ENCODE data around the gene DMRTA1.
"Not testable (repeated sequence)": the region's sequence is repeated elsewhere in the genome, so short reads cannot be mapped to it uniquely, and the experiment has no call there.

Gene DMRTA1

GRCh38 chr9:22446589-22446949, at the start of gene DMRTA1:
DMRTA1 (plus strand) TSS chr9:22446824; CDS start chr9:22447066, 242 bp downstream.
- peak; percentile 32 for DNase-seq (ENCODE audit: low read depth)

- no peak for DNase-seq (ENCODE audit: low read depth)
Measured at GRCh38 chr9:22401671-22402070, 45.0 kb upstream of the DMRTA1 start.

GRCh38 chr9:22405869-22406659, 40.6 kb upstream of the DMRTA1 start:
- no peak for DNase-seq (ENCODE audit: low read depth)

GRCh38 chr9:22413884-22414283, 32.7 kb upstream of the DMRTA1 start:
- no peak for DNase-seq (ENCODE audit: low read depth)

GRCh38 chr9:22415941-22416691, 30.5 kb upstream of the DMRTA1 start:
- DNase-seq (ENCODE audit: low read depth): no peak

GRCh38 chr9:22416692-22417060, 29.9 kb upstream of the DMRTA1 start:
- no peak for DNase-seq (ENCODE audit: low read depth)

GRCh38 chr9:22423566-22423965, 23.1 kb upstream of the DMRTA1 start:
- no peak for DNase-seq (ENCODE audit: low read depth)

GRCh38 chr9:22424616-22425015, 22.0 kb upstream of the DMRTA1 start:
- no peak for DNase-seq (ENCODE audit: low read depth)

GRCh38 chr9:22425551-22425950, 21.1 kb upstream of the DMRTA1 start:
- DNase-seq (ENCODE audit: low read depth): no peak

- DNase-seq (ENCODE audit: low read depth): no peak
Measured at GRCh38 chr9:22427226-22427880, 19.3 kb upstream of the DMRTA1 start.

- DNase-seq (ENCODE audit: low read depth): no peak
Measured at GRCh38 chr9:22433691-22434090, 12.9 kb upstream of the DMRTA1 start.

GRCh38 chr9:22435252-22435651, 11.4 kb upstream of the DMRTA1 start:
- not testable (repeated sequence) for DNase-seq (ENCODE audit: low read depth)

- not testable (repeated sequence) for DNase-seq (ENCODE audit: low read depth)
Measured at GRCh38 chr9:22437461-22438067, 9.1 kb upstream of the DMRTA1 start.

GRCh38 chr9:22440841-22441240, 5.8 kb upstream of the DMRTA1 start:
- no peak for DNase-seq (ENCODE audit: low read depth)

GRCh38 chr9:22446950-22447617, 460 bp downstream of the DMRTA1 start:
- peak; percentile 16 for DNase-seq (ENCODE audit: low read depth)

- no peak for DNase-seq (ENCODE audit: low read depth)
Measured at GRCh38 chr9:22447618-22448305, 1.1 kb downstream of the DMRTA1 start.

GRCh38 chr9:22449719-22450118, 3.1 kb downstream of the DMRTA1 start:
- no peak for DNase-seq (ENCODE audit: low read depth)

- DNase-seq (ENCODE audit: low read depth): peak; percentile 20
Measured at GRCh38 chr9:22452415-22453010, 5.9 kb downstream of the DMRTA1 start.

GRCh38 chr9:22454016-22454415, 7.4 kb downstream of the DMRTA1 start:
- DNase-seq (ENCODE audit: low read depth): no peak

- no peak for DNase-seq (ENCODE audit: low read depth)
Measured at GRCh38 chr9:22455181-22455580, 8.6 kb downstream of the DMRTA1 start.

- no peak for DNase-seq (ENCODE audit: low read depth)
Measured at GRCh38 chr9:22457448-22457847, 10.8 kb downstream of the DMRTA1 start.

Data from EH (cell line).